ENCODE results near the gene SLMAP. TPM values are rescaled to one million over a fixed set of nuclear protein-coding genes. Genes with fewer than 3 reads are reported as not detected.

SLMAP gene
- total and polyA plus RNA-seq, 2 of the 4 experiments (the other 2 are of a cell fraction) = 15.5 to 26.5 TPM

- BruUV-seq (replicated peaks) = no TSS peak
- no peak overlapping the region for H2AFZ ChIP-seq (replicated peaks; ENCODE audit: low read length, poor library complexity)
- no peak overlapping the region for H3K18ac ChIP-seq (ENCODE audit: low read depth, low read length)
- no peak overlapping the region for H3K4me3 ChIP-seq (ENCODE audit: insufficient read depth, low read depth, low read length)
- no peak overlapping the region for H3K4me2 ChIP-seq (ENCODE audit: low read depth, low read length)
- dilution Hi-C loops (cut with HindIII; ENCODE audit: low sequenced_read_pairs, unreplicated experiment) (no loop called here), intact Hi-C loops (cut with micrococcal nuclease) (no loop called here), in situ Hi-C loops (cut with MboI; ENCODE audit: low sequenced_read_pairs) (no loop called here)
- H3K4ac ChIP-seq (ENCODE audit: low read depth, low read length) = no peak overlapping the region
- ATAC-seq (ENCODE audit: low read depth) (no peak), DNase-seq (no peak)
- H2BK15ac ChIP-seq (ENCODE audit: low read depth, low read length) = no peak overlapping the region
- no peak overlapping the region for H2BK5ac ChIP-seq (ENCODE audit: low read depth, low read length, poor library complexity, severe bottlenecking)
- H2AK5ac ChIP-seq (ENCODE audit: low read depth, low read length) = no peak overlapping the region
- no CpG with 5 or more reads among the region's 5 CpGs for WGBS, 2 experiments (ENCODE audit: extremely low coverage in 2 of 2, insufficient read length in 1 of 2)
- H4K91ac ChIP-seq (ENCODE audit: insufficient read depth, low read depth, low read length) = no peak overlapping the region
- H3K36me3 ChIP-seq (ENCODE audit: control insufficient read depth, insufficient read depth, low read length) = no peaks in the 10 kb centered on the region
- no peaks in the 10 kb centered on the region for H3K9me3 ChIP-seq (ENCODE audit: control insufficient read depth, insufficient read depth, low read length)
- H3K14ac ChIP-seq (replicated peaks; ENCODE audit: low read depth, low read length) = no peak overlapping the region
- H3K9ac ChIP-seq (ENCODE audit: low read depth, low read length) = no peak overlapping the region
- H2AK9ac ChIP-seq (replicated peaks; ENCODE audit: low read depth, low read length, poor library complexity) = no peak overlapping the region
- H4K8ac ChIP-seq (ENCODE audit: low read depth in 2 of 2, low read length in 2 of 2) = no peak overlapping the region
- no peak overlapping the region for H2BK20ac ChIP-seq (ENCODE audit: low read depth, low read length)
- H3K79me1 ChIP-seq (ENCODE audit: low read depth in 1 of 2, low read length in 2 of 2) = no peaks in the 10 kb centered on the region
- CTCF ChIA-PET = no interaction called here
- no peak overlapping the region for H2BK120ac ChIP-seq (ENCODE audit: low read depth, low read length)
- no peaks in the 10 kb centered on the region for H4K20me1 ChIP-seq (ENCODE audit: insufficient read depth, low read length)
- H3K9me1 ChIP-seq (ENCODE audit: insufficient read depth, low read length) = no peaks in the 10 kb centered on the region; the same call in 1 of the 2 replicates
- H3K27ac ChIP-seq (ENCODE audit: insufficient read depth, low read length) = no peak overlapping the region
- no peaks in the 10 kb centered on the region for H3K27me3 ChIP-seq (ENCODE audit: control insufficient read depth, insufficient read depth, low read length)
- H3K56ac ChIP-seq (ENCODE audit: extremely low read depth, insufficient read depth, low read length) = no peak overlapping the region
- POLR2A ChIA-PET (ENCODE audit: unreplicated experiment) = no interaction called here
- no peak overlapping the region for H3K23ac ChIP-seq (ENCODE audit: low read depth, low read length)
- H4K5ac ChIP-seq (ENCODE audit: low read depth, low read length) = no peak overlapping the region
- peaks cover 2% of the 10 kb centered on the region; the same call in 1 of the 2 replicates for H3K4me1 ChIP-seq (ENCODE audit: control insufficient read depth, insufficient read depth, low read length)
- TF ChIP-seq RAD21 (IDR thresholded peaks at IDR 0.05; ENCODE audit: low read length) (no peak), ELK1 (IDR thresholded peaks at IDR 0.05; ENCODE audit: borderline replicate concordance, low read depth, low read length) (no peak), CEBPB (IDR thresholded peaks at IDR 0.05; ENCODE audit: low read depth, low read length) (no peak), BHLHE40 (IDR thresholded peaks at IDR 0.05; ENCODE audit: low read depth, low read length) (no peak), MAFK (IDR thresholded peaks at IDR 0.05; ENCODE audit: low read depth, low read length) (no peak), RCOR1 (IDR thresholded peaks at IDR 0.05; ENCODE audit: insufficient replicate concordance, low read length) (no peak), NFE2L2 (IDR thresholded peaks at IDR 0.05; ENCODE audit: low read depth, low read length) (no peak), MAZ (IDR thresholded peaks at IDR 0.05; ENCODE audit: borderline replicate concordance, low read depth, low read length) (no peak)
Measured at GRCh38 chr3:57740027-57740426, 16.1 kb upstream of the SLMAP start.
